ENCODE data around the gene LRRC37A3.

GRCh38 chr17:64938290-64938689 is 19.0 kb upstream of the LRRC37A3 start:
- TF ChIP-seq USF1 (IDR thresholded peaks at IDR 0.05): no peak
- TF ChIP-seq REST (IDR thresholded peaks at IDR 0.05; ENCODE audit: low read depth): no peak
- no peak for TF ChIP-seq CEBPB (IDR thresholded peaks at IDR 0.05)
- TF ChIP-seq, protein P1, sequence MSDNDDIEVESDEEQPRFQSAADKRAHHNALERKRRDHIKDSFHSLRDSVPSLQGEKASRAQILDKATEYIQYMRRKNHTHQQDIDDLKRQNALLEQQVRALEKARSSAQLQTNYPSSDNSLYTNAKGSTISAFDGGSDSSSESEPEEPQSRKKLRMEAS (IDR thresholded peaks at IDR 0.05): no peak
